IPS-18c (cell line): ENCODE measurements around the gene KRTAP6-3.

Experiments used
- H3K4me3 ChIP-seq: 2 replicates; pipeline ENCODE4 v1.7.0; 2013; ENCODE audit warnings: low read depth, mild to moderate bottlenecking, low read length, moderate library complexity; ENCODE audit not compliant: insufficient read depth
- H3K9me3 ChIP-seq: one replicate; pipeline ENCODE4 v1.6.1; 2013; ENCODE audit warnings: mild to moderate bottlenecking, low read length, moderate library complexity; ENCODE audit not compliant: control insufficient read depth, insufficient read depth

Gene KRTAP6-3, protein sequence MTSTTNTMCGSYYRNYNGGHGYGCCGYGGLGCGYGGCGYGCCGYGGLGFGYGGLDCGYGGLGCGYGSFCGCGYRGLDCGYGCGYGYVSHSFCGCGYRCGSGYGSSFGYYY

DNA sequence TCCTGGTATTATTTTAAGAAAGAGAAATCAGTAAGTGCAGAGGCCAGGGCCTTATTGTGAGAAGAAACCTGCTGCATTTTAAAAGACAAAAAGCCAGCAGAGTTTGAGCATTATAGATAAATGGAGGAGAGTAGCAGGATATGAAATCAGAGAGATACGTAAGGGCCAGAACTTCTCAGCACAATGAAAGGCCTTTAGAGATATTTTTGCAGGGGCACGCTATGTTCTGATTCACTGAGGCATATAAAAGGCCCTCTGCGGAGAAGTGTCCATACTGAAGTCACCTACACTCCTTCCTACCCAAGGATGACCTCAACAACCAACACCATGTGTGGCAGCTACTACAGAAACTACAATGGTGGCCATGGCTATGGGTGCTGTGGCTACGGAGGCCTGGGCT is at the start of gene KRTAP6-3:
Gene KRTAP6-3 (plus strand): TSS at position 301 of the 400 bp plus-strand sequence. CDS start 6 bp downstream, at position 307.
- H3K4me3 ChIP-seq: no peak within 1 kb of the TSS
- H3K9me3 ChIP-seq: no peaks in the 10 kb centered on the region

DNA sequence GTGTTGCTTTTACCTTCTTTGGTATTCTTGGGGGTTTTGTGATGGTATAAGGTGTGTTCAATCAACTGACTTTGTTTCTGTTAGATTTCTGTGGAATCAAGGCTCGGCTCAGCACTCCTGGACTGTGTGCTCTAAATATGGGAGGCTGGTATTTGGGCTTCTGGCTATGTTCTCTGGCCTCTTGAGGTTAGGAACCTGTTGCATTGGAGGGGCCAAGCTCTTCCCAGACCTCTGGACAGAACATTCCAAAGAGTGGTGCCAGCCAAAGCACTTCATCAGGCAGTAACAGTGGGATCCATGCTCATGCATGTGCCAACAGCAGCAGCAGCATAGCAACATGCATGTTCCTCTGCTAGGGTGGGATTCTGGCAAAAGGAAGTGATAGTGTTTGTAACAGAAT is 39.5 kb upstream of the KRTAP6-3 start:
- H3K9me3 ChIP-seq: no peaks in the 10 kb centered on the region
- no peak overlapping the region for H3K4me3 ChIP-seq

DNA sequence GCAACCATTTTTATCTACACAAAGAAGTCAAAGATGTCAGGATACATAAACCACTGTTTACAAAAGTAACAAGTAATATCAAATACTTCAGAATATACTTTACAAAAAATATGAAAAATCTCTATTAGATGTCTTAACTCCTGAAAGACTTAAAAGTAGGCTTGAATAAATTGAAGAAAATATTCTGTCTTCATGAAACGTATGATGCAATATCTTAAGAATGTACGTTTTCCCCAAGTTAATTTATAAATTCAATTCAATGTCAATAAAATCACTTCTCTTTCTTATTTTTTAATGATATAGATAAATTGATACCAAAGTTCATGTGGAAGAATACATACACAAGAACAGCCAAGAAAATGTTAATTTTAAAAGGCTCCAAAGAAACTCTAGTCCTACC is 37.1 kb upstream of the KRTAP6-3 start:
- no peaks in the 10 kb centered on the region for H3K9me3 ChIP-seq
- H3K4me3 ChIP-seq: no peak overlapping the region

DNA sequence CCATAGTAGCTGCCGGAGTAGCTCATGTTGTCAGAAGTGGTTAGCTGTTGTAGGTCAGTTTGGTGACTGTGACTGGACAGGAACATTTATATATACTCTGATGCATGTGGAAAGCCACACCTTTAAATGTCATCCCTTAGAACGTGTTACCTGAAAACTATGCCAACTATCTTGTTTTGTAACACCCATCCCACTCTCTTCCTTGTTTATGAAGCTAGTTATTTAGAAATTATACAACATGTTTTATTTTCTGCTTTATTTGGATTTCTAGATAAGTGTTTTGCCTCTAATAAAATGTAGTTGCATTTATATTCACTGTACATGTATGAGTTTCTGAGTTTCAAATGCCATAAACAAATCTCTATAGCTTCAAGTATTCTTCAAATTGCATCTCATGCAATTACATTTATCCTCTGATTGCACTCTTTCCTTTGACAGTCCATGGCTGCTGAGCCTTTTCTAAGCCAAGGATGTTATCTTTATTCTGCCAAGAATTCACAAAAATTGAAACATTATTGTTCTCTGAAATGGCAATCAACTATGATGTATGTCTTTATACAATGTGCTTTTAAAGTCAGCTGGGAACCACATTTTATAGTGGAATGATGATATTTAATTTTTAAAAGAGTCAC is 30.9 kb upstream of the KRTAP6-3 start, which contains the start of gene KRTAP19-7:
Gene KRTAP19-7 (minus strand): TSS at position 51 of the 632 bp plus-strand sequence. CDS start 25 bp downstream, at position 26.
- H3K9me3 ChIP-seq: no peaks in the 10 kb centered on the region

DNA sequence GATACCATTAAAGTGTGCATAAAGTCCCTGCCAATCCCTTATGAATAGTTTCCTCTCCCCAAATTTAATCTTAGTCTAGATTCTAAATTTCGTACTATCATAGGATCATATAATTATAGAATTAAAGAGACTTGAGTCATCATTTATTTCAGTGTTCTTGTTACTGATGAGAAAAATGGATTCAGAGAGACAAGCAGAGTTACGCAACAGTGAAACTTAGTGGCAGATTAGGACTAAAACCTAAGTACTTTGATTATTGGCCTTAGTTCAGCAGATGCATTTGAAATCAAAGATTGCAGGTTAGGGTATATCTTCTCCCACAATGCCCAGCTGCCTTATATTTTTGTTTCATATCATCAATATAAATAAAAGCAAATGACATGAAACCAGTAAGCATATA is 30.3 kb upstream of the KRTAP6-3 start:
- H3K9me3 ChIP-seq: no peaks in the 10 kb centered on the region
- H3K4me3 ChIP-seq: no peak overlapping the region

More for the DNA sequence above, 30.9 kb upstream of the KRTAP6-3 start, which contains the start of gene KRTAP19-7:
- no peak within 1 kb of the TSS for H3K4me3 ChIP-seq

DNA sequence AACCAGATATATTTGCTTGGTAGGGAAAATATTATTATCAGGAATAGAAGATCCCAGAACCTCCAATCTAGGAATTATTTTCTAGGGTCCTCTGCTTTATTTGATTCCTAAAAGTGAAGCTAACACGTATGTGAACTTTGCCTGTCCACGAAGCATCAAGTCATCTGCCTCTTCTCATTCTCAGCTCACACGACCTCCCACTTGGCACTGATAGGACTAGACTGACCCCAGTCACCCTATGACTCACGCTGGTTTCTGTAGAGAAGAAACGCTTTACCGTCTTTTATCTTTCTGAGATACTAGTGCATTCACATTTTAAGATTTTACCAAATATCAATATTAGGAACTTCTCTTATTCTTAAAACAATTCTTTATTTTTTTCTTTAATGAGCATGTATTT is 29.2 kb upstream of the KRTAP6-3 start:
- Histone ChIP-seq H3K9me3 (no peaks in the 10 kb centered on the region), H3K4me3 (no peak overlapping the region)

DNA sequence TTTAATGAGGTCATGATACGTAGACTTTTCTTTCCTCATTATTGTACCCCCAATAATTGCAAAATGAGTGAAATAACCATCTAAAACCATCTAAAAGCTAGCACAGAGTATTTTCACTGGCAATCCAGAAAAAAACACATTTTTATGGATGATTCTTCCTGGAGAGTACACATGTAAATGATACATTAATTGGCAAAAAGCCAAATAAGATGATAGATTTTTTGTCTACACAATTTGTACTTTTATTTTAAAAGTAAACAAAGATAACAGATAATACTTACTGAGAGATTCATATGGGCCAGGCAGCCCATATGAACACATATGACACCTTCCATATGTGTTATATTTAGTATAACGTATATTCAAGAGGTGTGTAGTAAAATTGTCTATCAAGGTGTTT is 28.6 kb upstream of the KRTAP6-3 start:
- no peaks in the 10 kb centered on the region for H3K9me3 ChIP-seq
- H3K4me3 ChIP-seq: no peak overlapping the region

DNA sequence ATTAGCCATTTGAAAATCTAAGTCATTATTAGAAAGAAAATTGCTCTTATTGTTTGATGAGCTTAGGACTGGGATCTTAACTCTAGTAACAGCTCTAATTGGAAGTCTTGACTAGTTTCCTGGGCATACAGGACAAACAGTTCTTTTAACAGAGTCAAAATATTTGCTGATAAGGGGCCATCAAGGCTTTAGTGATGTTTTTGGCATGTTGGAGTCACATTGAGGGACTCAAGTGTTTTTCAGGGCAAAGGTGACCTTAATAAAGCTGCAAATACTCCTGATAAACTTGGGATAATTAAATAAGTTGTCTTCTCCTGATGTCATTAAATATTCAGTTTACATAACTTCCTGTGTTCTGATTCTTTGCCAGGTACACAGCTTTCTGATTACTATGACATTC is 24.6 kb upstream of the KRTAP6-3 start:
- no peaks in the 10 kb centered on the region for H3K9me3 ChIP-seq
- no peak overlapping the region for H3K4me3 ChIP-seq

DNA sequence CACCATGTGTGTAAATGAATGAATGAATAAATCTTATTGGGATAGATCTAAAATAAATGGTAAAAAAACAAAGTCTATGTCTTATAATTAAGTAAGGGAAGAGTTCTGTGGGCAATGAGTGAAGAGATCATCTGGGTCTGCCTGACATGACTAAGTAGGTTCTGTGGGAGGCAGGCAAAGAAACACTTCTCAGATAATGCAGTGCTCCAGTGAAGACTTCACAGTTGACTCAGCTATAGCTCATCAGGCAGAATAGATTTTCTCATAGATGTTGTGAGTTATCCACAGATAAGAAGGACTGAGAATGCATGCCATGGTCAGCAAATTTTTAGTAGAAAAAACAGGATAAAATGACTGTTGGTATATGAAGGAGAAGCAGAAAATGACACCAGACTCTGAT is 14.5 kb upstream of the KRTAP6-3 start:
- Histone ChIP-seq H3K4me3 (no peak overlapping the region), H3K9me3 (no peaks in the 10 kb centered on the region)

DNA sequence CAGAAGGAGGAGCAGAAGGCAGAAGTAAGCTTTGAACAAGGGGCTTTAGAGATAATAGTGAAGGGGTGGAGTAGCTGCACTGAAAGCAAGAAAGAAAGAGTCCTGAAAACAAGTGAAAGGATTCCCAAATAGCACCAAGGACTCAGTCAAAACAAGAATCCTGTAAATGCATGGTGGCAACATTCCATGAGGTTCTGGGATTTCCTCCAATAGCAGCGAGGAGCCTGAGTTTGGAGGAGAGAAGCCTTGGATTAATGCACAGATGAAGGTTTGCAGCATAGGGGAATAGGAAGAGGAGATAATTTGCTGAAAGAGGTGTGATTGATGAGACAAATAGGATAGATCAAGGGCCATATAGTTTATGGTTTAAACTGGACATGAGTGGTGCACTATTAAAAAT is 12.9 kb upstream of the KRTAP6-3 start:
- Histone ChIP-seq H3K4me3 (no peak overlapping the region), H3K9me3 (no peaks in the 10 kb centered on the region)

DNA sequence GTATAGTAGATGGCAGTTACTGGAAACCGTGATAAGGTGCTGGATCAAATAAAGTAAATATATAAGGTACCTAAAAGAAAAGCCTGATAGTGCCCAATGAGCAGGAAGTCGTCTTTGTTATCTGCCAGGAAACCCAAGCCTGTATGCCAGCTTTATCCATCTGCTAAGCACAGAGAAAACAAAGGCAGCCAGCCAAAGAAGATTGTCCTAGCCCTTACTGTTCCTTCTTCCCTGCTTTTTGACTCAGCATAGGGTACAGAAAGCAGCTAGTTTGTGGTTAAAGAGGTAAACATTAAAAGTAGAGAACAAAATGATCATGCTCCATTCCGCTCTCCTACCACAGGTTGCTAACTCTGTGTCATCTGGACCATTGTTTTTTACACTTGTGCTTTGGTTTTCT is 12.1 kb upstream of the KRTAP6-3 start:
- Histone ChIP-seq H3K9me3 (no peaks in the 10 kb centered on the region), H3K4me3 (no peak overlapping the region)

DNA sequence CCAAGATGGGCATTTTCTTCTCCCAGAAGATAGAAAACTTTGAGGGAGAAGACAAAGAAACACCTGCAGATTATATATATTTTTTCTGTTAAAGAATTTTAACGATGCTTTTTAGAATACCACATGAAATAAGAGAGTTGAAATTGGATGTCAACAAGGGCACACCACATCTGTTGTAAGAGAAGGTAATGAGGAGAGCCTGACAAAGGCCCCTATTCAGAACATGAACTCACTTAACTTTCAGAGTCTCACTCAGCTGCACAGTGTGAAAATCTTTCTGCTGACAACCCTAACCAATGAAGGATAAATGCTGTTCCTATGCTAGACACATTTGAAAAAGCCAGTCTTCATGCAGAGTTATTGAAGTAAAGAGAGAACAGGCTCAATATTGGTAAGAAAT is 9.4 kb upstream of the KRTAP6-3 start:
- no peaks in the 10 kb centered on the region for H3K9me3 ChIP-seq
- H3K4me3 ChIP-seq: no peak overlapping the region

DNA sequence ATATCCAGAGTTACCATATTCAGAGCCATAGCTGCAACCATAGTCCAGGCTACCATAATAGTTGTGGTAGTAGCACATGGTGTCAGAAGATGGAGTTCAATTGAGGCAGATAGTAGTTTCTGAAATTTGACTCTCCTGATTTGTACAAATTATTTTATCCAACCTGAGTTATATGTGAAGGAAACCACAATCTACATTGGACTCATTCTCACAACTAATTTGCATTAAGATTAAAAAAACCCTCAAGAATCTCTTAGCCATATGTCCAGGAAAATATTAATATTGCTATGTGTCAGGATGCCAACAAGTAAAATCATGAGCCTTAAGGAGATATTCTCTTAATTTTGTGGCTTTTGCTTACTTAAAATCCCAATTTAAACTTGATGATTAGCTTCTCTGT is 1.9 kb upstream of the KRTAP6-3 start, which contains the start of gene KRTAP22-2:
Gene KRTAP22-2 (minus strand): TSS at position 101 of the 400 bp plus-strand sequence.
- no peaks in the 10 kb centered on the region for H3K9me3 ChIP-seq
- H3K4me3 ChIP-seq: no peak within 1 kb of the TSS

DNA sequence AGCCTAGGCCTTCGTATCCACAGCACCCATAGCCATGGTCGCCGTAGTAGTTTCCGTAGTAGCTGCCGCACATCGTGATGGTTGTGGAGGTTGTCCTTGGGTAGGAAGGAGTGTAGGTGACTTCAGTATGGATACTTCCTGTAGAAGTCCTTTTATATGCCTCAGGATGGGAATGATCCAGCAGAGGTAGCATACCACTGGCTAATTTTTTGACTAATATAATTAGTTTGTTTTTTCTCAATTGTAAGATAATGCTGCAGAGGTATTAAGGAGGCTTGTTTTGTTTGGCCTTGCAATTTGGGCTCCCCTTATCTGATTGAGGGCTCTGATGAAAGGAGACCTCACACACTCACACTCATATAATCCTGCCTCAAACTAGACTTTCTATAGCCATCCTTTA is 6.6 kb downstream of the KRTAP6-3 start, which contains the start of gene KRTAP6-2:
Gene KRTAP6-2 (minus strand): TSS at position 101 of the 400 bp plus-strand sequence. CDS start 28 bp downstream, at position 73.
- no peak within 1 kb of the TSS for H3K4me3 ChIP-seq

DNA sequence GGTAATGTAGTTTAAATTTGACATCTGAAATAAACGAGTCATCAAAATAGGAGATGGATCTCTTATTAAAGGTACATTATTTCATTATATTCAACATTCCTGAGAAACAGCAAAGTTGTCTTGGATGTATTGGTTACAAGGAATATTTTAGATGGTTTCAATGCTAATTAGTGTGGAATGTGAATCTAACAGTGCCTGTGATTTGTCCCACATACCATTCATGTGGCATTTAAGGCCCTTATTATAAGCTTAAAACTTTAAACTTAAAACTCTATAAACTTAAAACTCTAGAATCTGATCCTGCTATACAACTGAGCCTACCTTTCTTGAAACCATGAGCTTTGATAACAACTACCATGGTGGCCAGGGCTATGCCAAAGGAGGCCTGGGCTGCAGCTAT is 8.5 kb downstream of the KRTAP6-3 start, which contains the start of gene KRTAP22-1:
Gene KRTAP22-1 (plus strand): TSS at position 301 of the 400 bp plus-strand sequence.
- Histone ChIP-seq H3K9me3 (no peaks in the 10 kb centered on the region), H3K4me3 (no peak within 1 kb of the TSS)

More for the DNA sequence above, 6.6 kb downstream of the KRTAP6-3 start, which contains the start of gene KRTAP6-2:
- H3K9me3 ChIP-seq: no peaks in the 10 kb centered on the region

DNA sequence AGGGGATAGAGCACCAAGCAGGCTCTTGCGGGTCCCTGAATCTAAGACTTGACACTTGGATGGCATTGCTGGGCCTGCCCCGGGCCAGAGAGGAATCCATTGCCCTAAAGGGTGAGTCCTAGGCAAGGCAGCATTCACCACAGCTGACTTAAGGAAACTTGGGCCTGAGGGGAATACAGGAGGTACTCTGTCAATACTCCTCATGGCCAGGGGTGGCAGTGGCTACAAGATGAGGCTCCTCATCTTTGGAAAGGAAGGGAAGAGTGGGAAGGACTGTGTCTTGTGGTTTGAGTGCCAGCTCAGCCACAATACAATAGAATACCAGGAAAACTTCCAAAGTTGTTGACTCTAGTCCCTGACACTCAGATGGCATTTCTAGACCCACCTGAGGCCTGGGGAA is 13.7 kb downstream of the KRTAP6-3 start:
- H3K4me3 ChIP-seq: no peak overlapping the region
- no peaks in the 10 kb centered on the region for H3K9me3 ChIP-seq

DNA sequence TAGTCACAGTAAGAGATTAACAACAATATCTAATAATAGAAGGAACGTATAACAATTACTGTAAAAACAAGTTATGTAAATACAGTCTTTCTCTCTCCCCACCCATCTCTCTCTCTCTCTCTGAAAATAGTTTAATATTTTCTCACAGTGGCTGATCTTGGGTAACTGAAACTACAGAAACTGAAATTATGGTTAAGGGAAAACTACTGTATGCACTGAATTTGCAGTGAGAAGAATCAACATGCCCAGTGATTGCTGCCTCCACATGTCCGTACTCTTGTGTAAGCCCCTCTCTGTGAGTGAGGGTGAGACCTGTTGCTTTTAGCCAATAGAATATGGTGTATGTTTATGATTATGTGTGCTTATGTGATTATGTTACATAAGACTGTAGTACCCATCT is 19.9 kb downstream of the KRTAP6-3 start:
- no peaks in the 10 kb centered on the region for H3K9me3 ChIP-seq
- H3K4me3 ChIP-seq: no peak overlapping the region

DNA sequence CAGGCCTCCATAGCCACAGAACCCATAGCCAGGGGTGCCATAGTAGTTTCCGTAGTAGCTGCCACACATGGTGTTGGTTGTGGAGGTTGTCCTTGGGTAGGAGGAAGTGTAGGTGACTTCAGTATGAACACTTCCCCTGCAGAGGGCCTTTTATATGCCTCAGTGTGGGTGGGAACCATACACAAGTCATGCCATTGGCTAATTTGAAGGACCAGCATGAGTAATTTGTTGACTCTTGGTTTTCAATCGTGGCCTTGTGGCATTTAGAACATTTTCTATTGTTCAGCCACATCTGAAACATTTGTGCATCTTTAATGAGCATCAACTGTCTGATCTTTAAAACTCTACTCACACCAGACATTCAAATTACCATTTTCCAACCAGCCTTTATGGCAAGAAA is 21.6 kb downstream of the KRTAP6-3 start, which contains the start of gene KRTAP6-1:
Gene KRTAP6-1 (minus strand): TSS at position 95 of the 400 bp plus-strand sequence. CDS start 26 bp downstream, at position 69.
- Histone ChIP-seq H3K4me3 (no peak within 1 kb of the TSS), H3K9me3 (no peaks in the 10 kb centered on the region)
